SU-DHL-6 (cell line): ENCODE data around the gene PDRG1.

Experiments used
- H2AFZ ChIP-seq: fragments of 200-600 bp; sonication (generic); 2 replicates; pipeline ENCODE4 v1.6.1; 2014; ENCODE audit warnings: low read depth, mild to moderate bottlenecking, moderate library complexity, mixed read lengths, antibody characterized with exemption, low read length; ENCODE audit not compliant: severe bottlenecking
- H3F3A ChIP-seq: fragments of 200-600 bp; shearing (Covaris generic); 2 replicates; pipeline ENCODE4 v1.6.0; 2016; ENCODE audit warnings: antibody characterized with exemption, mild to moderate bottlenecking; ENCODE audit not compliant: insufficient read depth
- H3K27ac ChIP-seq: fragments of 200-600 bp; sonication (generic); 2 replicates; pipeline ENCODE4 v1.5.1; 2016; ENCODE audit warnings: low read depth, mild to moderate bottlenecking, low read length, moderate library complexity, mixed read lengths
- H3K27me3 ChIP-seq: fragments of 200-600 bp; sonication (generic), shearing (Covaris generic); 2 replicates; pipeline ENCODE4 v1.6.0; 2014; ENCODE audit warnings: mild to moderate bottlenecking, low read length
- H3K36me3 ChIP-seq: fragments of 200-600 bp; sonication (generic); 2 replicates; pipeline ENCODE4 v1.6.1; 2014; ENCODE audit warnings: mild to moderate bottlenecking, low read length, mixed read lengths
- H3K4me2 ChIP-seq: fragments of 300-600, 200-600 bp; shearing (Covaris generic), sonication (generic); 2 replicates; pipeline ENCODE4 v1.6.0; 2014; ENCODE audit warnings: low read length, low read depth, mild to moderate bottlenecking; ENCODE audit not compliant: poor library complexity, severe bottlenecking
- H3K4me3 ChIP-seq: fragments of 200-600 bp; sonication (generic); 2 replicates; pipeline ENCODE4 v1.5.1; 2014; ENCODE audit warnings: antibody characterized with exemption, low read length, mild to moderate bottlenecking, mixed read lengths; ENCODE audit not compliant: insufficient read depth, poor library complexity, severe bottlenecking
- H3K79me2 ChIP-seq: fragments of 200-600 bp; sonication (generic); 2 replicates; pipeline ENCODE4 v1.6.1; 2014; ENCODE audit warnings: mild to moderate bottlenecking, low read length, moderate library complexity; ENCODE audit not compliant: insufficient read depth
- H3K9ac ChIP-seq: fragments of 200-600 bp; sonication (generic); 2 replicates; pipeline ENCODE4 v1.7.0; 2014; ENCODE audit warnings: mild to moderate bottlenecking, low read length
- H3K9me2 ChIP-seq: fragments of 200-600 bp; sonication (generic); replicated peaks from 2 replicates; pipeline ENCODE4 v1.6.1; 2014; ENCODE audit warnings: low read length; ENCODE audit not compliant: insufficient read depth
- H3K9me3 ChIP-seq: fragments of 200-600 bp; sonication (generic); 2 replicates; pipeline ENCODE4 v1.6.1; 2014; ENCODE audit warnings: low read length, mixed read lengths; ENCODE audit not compliant: insufficient read depth
- H4K20me1 ChIP-seq: fragments of 200-600 bp; sonication (generic); 2 replicates; pipeline ENCODE4 v1.6.1; 2014; ENCODE audit warnings: low read depth, mild to moderate bottlenecking, antibody characterized with exemption, low read length, moderate library complexity, mixed read lengths
- EZH2phosphoT487 ChIP-seq: fragments of 200-600 bp; sonication (generic), shearing (Covaris generic); conservative IDR thresholded peaks from 2 replicates; pipeline ENCODE4 v1.6.1; 2018; ENCODE audit warnings: mild to moderate bottlenecking, antibody characterized with exemption, low read length, moderate library complexity, mixed read lengths
- TF ChIP-seq, protein P1 (sequence below): fragments of 200-600 bp; sonication (generic); IDR thresholded peaks from one replicate; pipeline ENCODE4 v1.5.1; 2017; ENCODE audit warnings: antibody characterized with exemption, mild to moderate bottlenecking, low read length, moderate library complexity; ENCODE audit not compliant: insufficient read depth, poor library complexity, severe bottlenecking

Gene PDRG1

DNA sequence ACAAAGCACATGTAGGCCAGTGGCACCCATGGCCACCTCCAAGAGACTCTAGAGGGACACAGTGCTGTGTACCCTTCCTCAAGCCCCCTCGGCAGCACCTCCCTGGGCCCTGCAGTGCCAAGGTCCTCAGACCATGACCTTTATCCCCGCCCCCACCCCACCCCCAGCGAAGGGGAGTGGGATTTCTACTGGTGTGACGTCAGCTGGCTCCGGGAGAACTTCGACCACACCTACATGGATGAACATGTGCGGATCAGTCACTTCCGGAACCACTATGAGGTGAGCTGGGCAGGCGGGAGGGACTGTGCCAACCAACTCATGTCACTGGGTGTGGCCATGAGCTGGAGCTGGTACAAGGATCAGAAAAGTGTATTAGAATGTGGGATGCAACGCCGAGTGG is 43.4 kb downstream of the PDRG1 start:
- H2AFZ ChIP-seq, result no peak overlapping the region
- no peaks in the 10 kb centered on the region for H3K36me3 ChIP-seq
- H3K9ac ChIP-seq, result no peak overlapping the region
- no peaks in the 10 kb centered on the region for H3F3A ChIP-seq
- H3K4me3 ChIP-seq, result no peak overlapping the region
- H3K79me2 ChIP-seq, result no peaks in the 10 kb centered on the region
- H3K27me3 ChIP-seq, result no peaks in the 10 kb centered on the region
- H4K20me1 ChIP-seq, result no peaks in the 10 kb centered on the region
- no peak overlapping the region for H3K27ac ChIP-seq
- H3K9me3 ChIP-seq, result no peaks in the 10 kb centered on the region
- TF ChIP-seq EZH2phosphoT487, result no peak
- TF ChIP-seq, protein P1, sequence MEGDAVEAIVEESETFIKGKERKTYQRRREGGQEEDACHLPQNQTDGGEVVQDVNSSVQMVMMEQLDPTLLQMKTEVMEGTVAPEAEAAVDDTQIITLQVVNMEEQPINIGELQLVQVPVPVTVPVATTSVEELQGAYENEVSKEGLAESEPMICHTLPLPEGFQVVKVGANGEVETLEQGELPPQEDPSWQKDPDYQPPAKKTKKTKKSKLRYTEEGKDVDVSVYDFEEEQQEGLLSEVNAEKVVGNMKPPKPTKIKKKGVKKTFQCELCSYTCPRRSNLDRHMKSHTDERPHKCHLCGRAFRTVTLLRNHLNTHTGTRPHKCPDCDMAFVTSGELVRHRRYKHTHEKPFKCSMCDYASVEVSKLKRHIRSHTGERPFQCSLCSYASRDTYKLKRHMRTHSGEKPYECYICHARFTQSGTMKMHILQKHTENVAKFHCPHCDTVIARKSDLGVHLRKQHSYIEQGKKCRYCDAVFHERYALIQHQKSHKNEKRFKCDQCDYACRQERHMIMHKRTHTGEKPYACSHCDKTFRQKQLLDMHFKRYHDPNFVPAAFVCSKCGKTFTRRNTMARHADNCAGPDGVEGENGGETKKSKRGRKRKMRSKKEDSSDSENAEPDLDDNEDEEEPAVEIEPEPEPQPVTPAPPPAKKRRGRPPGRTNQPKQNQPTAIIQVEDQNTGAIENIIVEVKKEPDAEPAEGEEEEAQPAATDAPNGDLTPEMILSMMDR, result no peak
- no peak overlapping the region for H3K4me2 ChIP-seq
- no peaks in the 10 kb centered on the region for H3K9me2 ChIP-seq

DNA sequence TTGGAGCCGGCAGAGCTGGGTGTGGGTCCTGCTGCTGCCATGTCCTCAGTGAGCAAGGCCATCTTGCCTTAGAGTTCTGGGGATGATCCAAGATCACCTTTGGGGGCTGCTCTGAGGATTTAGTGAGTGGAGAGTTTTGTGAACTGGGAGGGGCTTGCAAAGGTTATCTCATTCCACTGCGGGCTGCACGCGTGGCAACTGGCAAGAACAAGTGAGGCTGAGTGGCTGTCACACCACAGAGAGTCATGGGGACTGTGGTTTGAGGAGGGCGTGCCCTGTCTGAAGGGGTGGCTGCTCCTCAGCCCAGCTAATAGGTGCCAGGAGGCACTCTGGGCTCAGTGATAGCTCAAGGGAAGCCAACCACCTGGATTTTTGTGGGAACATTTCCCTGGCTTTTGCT is 43.8 kb downstream of the PDRG1 start:
- Histone ChIP-seq H2AFZ (no peak overlapping the region), H3K9ac (no peak overlapping the region), H3K27me3 (no peaks in the 10 kb centered on the region), H3K9me3 (no peaks in the 10 kb centered on the region), H3K4me3 (no peak overlapping the region), H3K36me3 (no peaks in the 10 kb centered on the region), H3K27ac (no peak overlapping the region), H3K79me2 (no peaks in the 10 kb centered on the region), H3F3A (no peaks in the 10 kb centered on the region), H4K20me1 (no peaks in the 10 kb centered on the region), H3K4me2 (no peak overlapping the region), H3K9me2 (no peaks in the 10 kb centered on the region)
- TF ChIP-seq EZH2phosphoT487, result no peak
- TF ChIP-seq, protein P1, result no peak

DNA sequence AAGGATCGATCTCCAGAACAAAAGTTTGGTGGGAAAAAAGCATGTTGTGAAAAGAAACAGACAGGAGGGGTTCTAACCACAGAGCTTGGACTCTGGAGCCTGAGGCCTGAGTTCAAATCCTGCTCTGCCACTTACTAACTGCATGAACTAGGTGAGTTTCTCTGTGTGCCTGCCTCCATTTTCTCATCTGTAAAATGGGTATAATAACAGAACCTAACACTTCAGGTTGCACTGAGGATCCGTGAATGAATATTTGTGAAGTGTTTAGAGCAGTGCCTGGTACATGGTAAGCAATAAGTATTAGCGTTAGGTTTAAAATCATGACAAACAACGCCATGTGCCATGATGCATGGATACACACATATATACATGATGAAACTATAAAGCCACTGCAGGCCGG is 44.8 kb downstream of the PDRG1 start:
- no peak for TF ChIP-seq EZH2phosphoT487
- TF ChIP-seq, protein P1, result no peak
- no peak overlapping the region for H3K9ac ChIP-seq

DNA sequence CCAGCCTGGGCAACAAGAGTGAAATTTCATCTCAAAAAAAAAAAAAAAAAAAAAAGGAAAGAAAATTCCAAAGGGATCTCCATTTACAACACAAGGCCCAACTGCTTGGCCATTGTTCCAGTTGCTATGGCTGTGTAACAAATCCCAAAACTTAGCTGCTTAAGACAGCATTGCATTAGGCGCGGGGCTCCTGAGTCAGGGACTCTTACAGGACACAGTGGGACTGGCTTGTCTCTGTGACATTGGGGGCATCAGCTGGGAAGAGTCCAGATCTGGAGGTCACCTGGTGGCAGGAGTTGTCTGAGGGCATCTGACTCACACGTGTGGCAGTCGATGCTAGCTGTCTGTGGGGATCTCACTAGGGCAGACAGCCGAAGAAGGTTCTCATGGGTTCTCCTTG is 45.8 kb downstream of the PDRG1 start:
- Histone ChIP-seq H3K27ac (no peak overlapping the region), H3K4me3 (no peak overlapping the region), H2AFZ (no peak overlapping the region), H3K9me2 (no peaks in the 10 kb centered on the region), H3K79me2 (no peaks in the 10 kb centered on the region), H3K4me2 (no peak overlapping the region), H4K20me1 (no peaks in the 10 kb centered on the region), H3K36me3 (no peaks in the 10 kb centered on the region), H3K27me3 (no peaks in the 10 kb centered on the region), H3K9me3 (no peaks in the 10 kb centered on the region), H3K9ac (no peak overlapping the region), H3F3A (no peaks in the 10 kb centered on the region)
- TF ChIP-seq EZH2phosphoT487, result no peak
- TF ChIP-seq, protein P1, result no peak

More for the DNA sequence above, 44.8 kb downstream of the PDRG1 start:
- H3K36me3 ChIP-seq, result no peaks in the 10 kb centered on the region
- H3K4me2 ChIP-seq, result no peak overlapping the region
- no peaks in the 10 kb centered on the region for H4K20me1 ChIP-seq
- H2AFZ ChIP-seq, result no peak overlapping the region
- H3K27me3 ChIP-seq, result no peaks in the 10 kb centered on the region
- no peaks in the 10 kb centered on the region for H3K9me2 ChIP-seq
- H3K9me3 ChIP-seq, result no peaks in the 10 kb centered on the region
- H3F3A ChIP-seq, result no peaks in the 10 kb centered on the region
- H3K27ac ChIP-seq, result no peak overlapping the region
- no peak overlapping the region for H3K4me3 ChIP-seq
- no peaks in the 10 kb centered on the region for H3K79me2 ChIP-seq
